ENCODE results near the gene ARID4A. TPM values are rescaled to one million over a fixed set of nuclear protein-coding genes. Genes with fewer than 3 reads are reported as not detected.

Gene ARID4A
- total and polyA plus RNA-seq, 9 of the 15 experiments (the other 6 are each of a cell fraction or from before 2014, with no cell fraction given): 2.4 to 11.5 (median 8.7) TPM

GRCh38 chr14:58331111-58331510, 32.8 kb downstream of the ARID4A start (continued):
- TF ChIP-seq ZBTB11 (CRISPR knock-in tag; IDR thresholded peaks at IDR 0.05): no peak
- TF ChIP-seq ZNF318 (IDR thresholded peaks at IDR 0.05; ENCODE audit: borderline replicate concordance in 1 of 2, low read depth in 1 of 2): no peak
- peak in 1 of 2 experiments; percentile 75; a peak in 2 of 4 replicates for TF ChIP-seq CSDE1 (IDR thresholded peaks at IDR 0.05)
- TF ChIP-seq BHLHE40 (IDR thresholded peaks at IDR 0.05; ENCODE audit: low read length): no peak
- TF ChIP-seq CTCFL (IDR thresholded peaks at IDR 0.05; ENCODE audit: borderline replicate concordance, insufficient read depth, low read depth, low read length, poor library complexity, severe bottlenecking): no peak
- TF ChIP-seq YY1 (IDR thresholded peaks at IDR 0.05; ENCODE audit: borderline replicate concordance in 1 of 3, control insufficient read depth in 1 of 3, extremely low read depth in 1 of 3, insufficient read depth in 3 of 3, insufficient read length in 1 of 3, insufficient replicate concordance in 2 of 3, low read depth in 1 of 3, low read length in 2 of 3): peak in 2 of 3 experiments; percentile 37 to 63
- TF ChIP-seq ZNF384 (IDR thresholded peaks at IDR 0.05; ENCODE audit: low read depth, low read length): peak; percentile 45; the same call in 1 of the 2 replicates
- 0 out of 4 replicates have a peak, but pooled peaks of 1 of the 2 experiments have one; percentile 17 for TF ChIP-seq RCOR1 (IDR thresholded peaks at IDR 0.05; ENCODE audit: borderline replicate concordance in 1 of 2, low read depth in 2 of 2, low read length in 2 of 2)
- TF ChIP-seq BMI1 (IDR thresholded peaks at IDR 0.05; ENCODE audit: low read length): peak; percentile 72; the same call in 1 of the 2 replicates
- TF ChIP-seq ZNF174 (CRISPR knock-in tag; IDR thresholded peaks at IDR 0.05): no peak
- no peak for TF ChIP-seq KDM2B (CRISPR knock-in tag; IDR thresholded peaks at IDR 0.05)
- no peak for TF ChIP-seq SRSF1 (IDR thresholded peaks at IDR 0.05; ENCODE audit: low read depth, low read length)
